Mucosa of rectum (tissue), 2 donors: ENCODE measurements around the gene EEFSEC.

ENCODE experiments used
- H3K27ac ChIP-seq, 2 donors: one replicate each; pipeline ENCODE4 v1.7.0; 2013; ENCODE audit warnings: inconsistent platforms in 2 of 2, low read depth in 2 of 2, low read length in 2 of 2
- H3K27me3 ChIP-seq, 2 donors: one replicate each; pipeline ENCODE4 v1.7.0; 2013; ENCODE audit warnings: low read length in 2 of 2; ENCODE audit not compliant: control insufficient read depth in 2 of 2, insufficient read depth in 2 of 2
- H3K36me3 ChIP-seq, 2 donors: one replicate each; pipeline ENCODE4 v1.7.0; 2013; ENCODE audit warnings: low read length in 2 of 2; ENCODE audit not compliant: control insufficient read depth in 2 of 2, insufficient read depth in 2 of 2
- H3K4me1 ChIP-seq, 2 donors: one replicate each; pipeline ENCODE4 v1.7.0; 2013; ENCODE audit warnings: low read length in 2 of 2, mild to moderate bottlenecking in 1 of 2; ENCODE audit not compliant: control insufficient read depth in 2 of 2, insufficient read depth in 2 of 2
- H3K4me3 ChIP-seq, 2 donors: one replicate each; pipeline ENCODE4 v1.7.0; 2013; ENCODE audit warnings: low read length in 2 of 2
- H3K9ac ChIP-seq, 2 donors: one replicate each; pipeline ENCODE4 v1.7.0; 2013; ENCODE audit warnings: low read length in 2 of 2, low read depth in 1 of 2, mild to moderate bottlenecking in 1 of 2
- H3K9me3 ChIP-seq, 2 donors: one replicate each; pipeline ENCODE4 v1.7.0; 2013; ENCODE audit warnings: low read length in 2 of 2; ENCODE audit not compliant: control insufficient read depth in 2 of 2
- donor health status: healthy.
- donor health status: Normal muscosa, but diverticular disease.

Gene EEFSEC

DNA sequence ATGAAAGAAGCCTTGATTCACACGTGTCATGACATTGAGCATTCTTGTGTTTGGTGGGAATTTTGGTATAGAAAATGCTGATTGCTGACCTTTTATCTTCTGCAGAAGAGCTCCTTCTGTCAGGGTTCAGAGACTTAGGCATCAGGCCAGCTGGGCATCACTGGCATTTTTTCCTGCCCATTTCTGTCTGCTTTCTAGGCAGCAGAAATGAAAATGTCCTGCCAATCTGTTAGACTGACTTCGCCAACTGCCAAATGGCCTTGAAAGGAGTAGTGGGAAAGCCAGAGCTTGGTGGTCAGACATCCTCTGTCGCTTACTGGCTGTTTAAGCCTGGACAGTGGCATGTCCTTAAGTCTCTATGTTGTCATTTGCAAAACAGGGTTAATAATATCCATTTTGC lies 57.4 kb downstream of the EEFSEC start:
- no peaks in the 10 kb centered on the region for H3K4me1 ChIP-seq
- no peaks in the 10 kb centered on the region for H3K27me3 ChIP-seq

DNA sequence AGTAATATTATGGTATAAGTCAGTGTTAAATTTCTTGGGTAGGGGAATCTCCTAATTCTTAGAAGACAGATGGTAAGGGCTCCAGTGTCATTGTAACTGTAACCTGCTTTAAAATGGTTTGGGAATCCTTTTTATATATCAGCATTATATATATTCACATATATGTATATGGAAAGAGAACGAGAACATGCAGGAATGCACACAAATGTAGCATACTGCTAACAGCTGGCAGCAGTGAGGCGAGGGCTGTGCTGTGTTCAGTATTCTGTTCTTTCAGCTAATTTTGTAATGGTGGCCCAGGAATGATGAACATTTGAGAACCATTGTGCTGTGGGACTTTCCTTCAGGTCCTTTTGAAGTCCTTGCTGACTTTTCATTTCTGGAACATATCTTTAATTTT lies 60.8 kb downstream of the EEFSEC start:
- H3K27ac ChIP-seq: no peak overlapping the region
- no peak overlapping the region for H3K4me3 ChIP-seq
- H3K9me3 ChIP-seq: no peaks in the 10 kb centered on the region
- H3K4me1 ChIP-seq: no peaks in the 10 kb centered on the region
- no peaks in the 10 kb centered on the region for H3K36me3 ChIP-seq
- no peak overlapping the region for H3K9ac ChIP-seq
- no peaks in the 10 kb centered on the region for H3K27me3 ChIP-seq

More for the DNA sequence above, 57.4 kb downstream of the EEFSEC start:
- Histone ChIP-seq H3K4me3 (no peak overlapping the region), H3K36me3 (no peaks in the 10 kb centered on the region), H3K27ac (no peak overlapping the region), H3K9ac (no peak overlapping the region), H3K9me3 (no peaks in the 10 kb centered on the region)

GRCh38 chr3:128215290-128215689 lies 62.0 kb downstream of the EEFSEC start:
- no peak overlapping the region for H3K27ac ChIP-seq
- H3K9ac ChIP-seq: no peak overlapping the region
- H3K4me3 ChIP-seq: no peak overlapping the region
- H3K36me3 ChIP-seq: no peaks in the 10 kb centered on the region
- H3K9me3 ChIP-seq: no peaks in the 10 kb centered on the region
- H3K27me3 ChIP-seq: no peaks in the 10 kb centered on the region
- H3K4me1 ChIP-seq: no peaks in the 10 kb centered on the region

DNA sequence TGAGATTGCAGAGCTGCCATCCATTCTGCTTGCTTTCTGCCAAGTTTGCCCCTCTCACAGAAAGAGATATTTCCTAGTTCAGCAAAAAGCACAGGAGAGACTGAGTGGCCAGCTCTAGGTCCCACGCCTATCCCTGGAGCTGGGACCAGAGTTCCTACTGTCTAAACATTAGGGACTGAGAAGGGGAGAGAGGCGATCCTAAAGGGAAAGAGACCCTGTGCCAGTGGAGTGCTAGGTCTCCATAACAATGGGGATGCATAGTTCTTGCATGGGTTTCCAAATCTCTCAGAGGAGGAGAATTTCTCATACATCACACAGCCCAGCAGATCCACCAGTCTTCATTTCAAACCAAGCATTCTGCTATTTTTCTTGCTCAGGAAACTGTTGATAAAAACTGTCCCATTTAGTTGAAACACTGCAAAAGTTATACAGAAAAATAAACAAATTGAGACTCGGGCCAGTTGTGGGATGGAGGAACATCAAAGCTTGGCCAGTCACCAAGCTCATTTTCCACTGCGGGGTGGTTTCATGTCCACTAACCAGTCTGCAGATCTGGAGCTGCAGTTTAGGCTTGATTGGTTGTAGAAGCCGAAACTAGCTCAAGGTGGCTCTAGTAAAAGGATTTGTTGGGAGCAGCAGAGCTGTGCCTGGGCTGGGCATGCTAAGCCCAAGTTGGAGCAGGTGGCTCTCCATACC lies 62.7 kb downstream of the EEFSEC start:
- no peaks in the 10 kb centered on the region for H3K36me3 ChIP-seq
- no peaks in the 10 kb centered on the region for H3K9me3 ChIP-seq
- no peak overlapping the region for H3K27ac ChIP-seq
- H3K27me3 ChIP-seq: no peaks in the 10 kb centered on the region
- H3K4me1 ChIP-seq: no peaks in the 10 kb centered on the region
- H3K4me3 ChIP-seq: no peak overlapping the region
- H3K9ac ChIP-seq: no peak overlapping the region

DNA sequence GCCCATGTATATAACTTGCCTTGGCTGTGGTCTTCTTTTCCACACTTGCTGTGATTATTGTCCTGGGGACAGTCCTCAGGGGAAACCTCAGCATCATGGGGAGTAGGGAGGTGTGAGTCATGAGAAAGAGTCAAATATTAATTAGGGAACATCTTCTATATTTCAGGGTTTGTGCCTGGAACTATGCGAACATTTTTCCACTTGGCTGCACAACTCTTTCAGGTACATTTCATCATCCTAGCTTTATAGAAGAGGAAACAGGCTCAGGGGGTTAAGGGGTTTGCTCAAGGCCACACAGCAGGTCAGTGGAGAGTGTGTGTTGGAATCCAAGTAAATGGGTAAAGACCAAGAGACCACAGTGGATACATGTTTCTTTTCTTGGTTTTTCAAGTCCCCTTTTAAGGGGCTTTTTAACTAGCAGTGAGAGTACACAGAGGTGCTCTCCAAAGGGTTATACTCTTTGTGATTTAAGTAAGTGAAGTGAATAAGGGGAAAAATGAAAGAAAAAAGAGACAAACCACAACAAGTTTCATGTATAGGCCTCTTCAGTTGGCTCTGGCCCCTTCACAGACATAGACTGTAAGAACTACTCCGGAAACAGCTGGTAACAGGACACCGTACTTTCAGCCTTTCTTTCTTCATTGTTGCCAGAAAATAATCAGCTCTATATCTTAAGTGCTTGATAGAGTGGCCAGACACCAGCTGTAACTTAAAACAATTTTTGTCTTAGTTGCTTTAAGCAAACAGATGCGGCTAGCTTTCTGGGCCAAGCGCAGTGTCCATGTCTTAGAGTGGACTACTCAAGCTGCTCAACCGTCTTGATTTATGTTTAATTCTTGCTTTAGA lies 64.6 kb downstream of the EEFSEC start:
- Histone ChIP-seq H3K27me3 (no peaks in the 10 kb centered on the region), H3K36me3 (no peaks in the 10 kb centered on the region), H3K9ac (no peak overlapping the region), H3K27ac (no peak overlapping the region), H3K4me3 (no peak overlapping the region), H3K4me1 (no peaks in the 10 kb centered on the region), H3K9me3 (peaks cover 0 to 2% of the 10 kb centered on the region in 2 donors)

- H3K27ac ChIP-seq: no peak overlapping the region
- H3K27me3 ChIP-seq: no peaks in the 10 kb centered on the region
- H3K36me3 ChIP-seq: no peaks in the 10 kb centered on the region
- H3K9me3 ChIP-seq: peaks cover 0 to 6% of the 10 kb centered on the region in 2 donors
- no peak overlapping the region for H3K9ac ChIP-seq
- no peak overlapping the region for H3K4me3 ChIP-seq
- no peaks in the 10 kb centered on the region for H3K4me1 ChIP-seq
Measured at GRCh38 chr3:128218548-128219257, 65.4 kb downstream of the EEFSEC start.

DNA sequence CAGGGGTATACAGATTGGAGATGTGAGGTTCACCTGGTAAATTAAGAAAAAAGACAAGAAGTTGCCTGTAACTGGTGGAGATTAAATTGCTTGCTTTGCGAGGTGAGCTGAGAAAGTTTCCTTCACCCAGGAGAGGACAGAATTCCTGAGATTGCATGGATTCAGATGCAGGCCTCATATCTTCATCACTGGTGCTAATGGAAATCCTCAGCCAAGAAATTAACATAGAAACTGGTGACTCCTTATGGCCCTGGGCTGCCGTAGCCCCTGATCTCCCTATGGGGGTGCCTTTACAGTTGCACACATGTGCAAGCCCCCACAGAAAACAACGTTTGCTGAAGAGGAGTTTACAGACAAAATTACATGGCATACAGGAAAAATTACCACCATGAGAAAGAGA lies 68.0 kb downstream of the EEFSEC start:
- no peak overlapping the region for H3K4me3 ChIP-seq
- no peaks in the 10 kb centered on the region for H3K27me3 ChIP-seq
- H3K9ac ChIP-seq: no peak overlapping the region
- no peak overlapping the region for H3K27ac ChIP-seq
- peaks cover 0 to 6% of the 10 kb centered on the region in 2 donors for H3K9me3 ChIP-seq
- H3K36me3 ChIP-seq: no peaks in the 10 kb centered on the region
- no peaks in the 10 kb centered on the region for H3K4me1 ChIP-seq

- Histone ChIP-seq H3K9me3 (peaks cover 0 to 6% of the 10 kb centered on the region in 2 donors), H3K4me3 (no peak overlapping the region), H3K9ac (no peak overlapping the region), H3K27me3 (no peaks in the 10 kb centered on the region), H3K4me1 (no peaks in the 10 kb centered on the region), H3K36me3 (no peaks in the 10 kb centered on the region), H3K27ac (no peak overlapping the region)
Measured at GRCh38 chr3:128222796-128223385, 69.6 kb downstream of the EEFSEC start.

- H3K27me3 ChIP-seq: no peaks in the 10 kb centered on the region
- no peaks in the 10 kb centered on the region for H3K36me3 ChIP-seq
- no peak overlapping the region for H3K4me3 ChIP-seq
- H3K27ac ChIP-seq: no peak overlapping the region
- H3K4me1 ChIP-seq: peaks cover 0 to 1% of the 10 kb centered on the region in 2 donors
- H3K9me3 ChIP-seq: peaks cover 0 to 6% of the 10 kb centered on the region in 2 donors
- H3K9ac ChIP-seq: no peak overlapping the region
Measured at GRCh38 chr3:128226186-128226725, 73.0 kb downstream of the EEFSEC start.
